HG02610 (cell line): ENCODE data around the gene COQ8A.

ENCODE experiments used
- ATAC-seq: cut with Tn5 transposase; IDR thresholded peaks from one replicate; pipeline ENCODE4 v1.9.1; 2021; ENCODE audit warnings: mild to moderate bottlenecking, moderate library complexity; ENCODE audit not compliant: unreplicated experiment

COQ8A gene

GRCh38 chr1:226972931-226973330, 32.8 kb downstream of the COQ8A start:
- ATAC-seq: no peak

GRCh38 chr1:226973371-226973897, 33.3 kb downstream of the COQ8A start:
- no peak for ATAC-seq

- ATAC-seq: no peak
Observed at GRCh38 chr1:226973898-226974543, 33.9 kb downstream of the COQ8A start.

- no peak for ATAC-seq
Observed at GRCh38 chr1:226974544-226975258, 34.6 kb downstream of the COQ8A start.

GRCh38 chr1:226975259-226976250, 35.5 kb downstream of the COQ8A start:
- ATAC-seq: no peak

- ATAC-seq: no peak
Observed at GRCh38 chr1:226976276-226976977, 36.3 kb downstream of the COQ8A start.

GRCh38 chr1:226976978-226977642, 37.0 kb downstream of the COQ8A start:
- no peak for ATAC-seq

- no peak for ATAC-seq
Observed at GRCh38 chr1:226977643-226978431, 37.7 kb downstream of the COQ8A start.

GRCh38 chr1:226978432-226979114, 38.5 kb downstream of the COQ8A start:
- no peak for ATAC-seq

- ATAC-seq: no peak
Observed at GRCh38 chr1:226979115-226979516, 39.0 kb downstream of the COQ8A start.

GRCh38 chr1:226979517-226980121, 39.5 kb downstream of the COQ8A start:
- ATAC-seq: no peak

- ATAC-seq: no peak
Observed at GRCh38 chr1:226980122-226980560, 40.0 kb downstream of the COQ8A start.

GRCh38 chr1:226980565-226981385, 40.7 kb downstream of the COQ8A start:
- ATAC-seq: no peak

- ATAC-seq: no peak
Observed at GRCh38 chr1:226981386-226981817, 41.3 kb downstream of the COQ8A start.

GRCh38 chr1:226981838-226982237, 41.7 kb downstream of the COQ8A start:
- ATAC-seq: no peak

- no peak for ATAC-seq
Observed at GRCh38 chr1:226982451-226983177, 42.5 kb downstream of the COQ8A start.
